ENCODE measurements around the gene RNF133.

RNF133 gene

GRCh38 chr7:122699017-122699416 is at the start of gene RNF133:
TSS of gene RNF133 (minus strand) at chr7:122699117. CDS start at chr7:122698918, 199 bp downstream.
- Histone ChIP-seq H3K27ac (ENCODE audit: low read depth, low read length) (no peak within 1 kb of the TSS), H3K27me3 (ENCODE audit: low read length) (no peaks in the 10 kb centered on the region), H3F3A (ENCODE audit: insufficient read depth) (no peaks in the 10 kb centered on the region), H3K4me2 (ENCODE audit: low read depth, low read length, poor library complexity, severe bottlenecking) (no peak within 1 kb of the TSS), H3K9me3 (ENCODE audit: insufficient read depth, low read length) (no peaks in the 10 kb centered on the region), H3K36me3 (ENCODE audit: low read length) (no peaks in the 10 kb centered on the region), H3K4me3 (ENCODE audit: insufficient read depth, low read length, poor library complexity, severe bottlenecking) (no peak within 1 kb of the TSS), H2AFZ (ENCODE audit: low read depth, low read length, severe bottlenecking) (no peak within 1 kb of the TSS), H3K9me2 (replicated peaks; ENCODE audit: insufficient read depth, low read length) (no peaks in the 10 kb centered on the region), H3K79me2 (ENCODE audit: insufficient read depth, low read length) (no peaks in the 10 kb centered on the region), H4K20me1 (ENCODE audit: low read depth, low read length) (no peaks in the 10 kb centered on the region), H3K9ac (ENCODE audit: low read length) (no peak within 1 kb of the TSS)
- TF ChIP-seq CTCF (IDR thresholded peaks at IDR 0.05; ENCODE audit: insufficient read depth, low read length, poor library complexity, severe bottlenecking): no peak
- no peak for TF ChIP-seq EZH2phosphoT487 (conservative IDR thresholded peaks at IDR 0.05; ENCODE audit: low read length)

GRCh38 chr7:122748195-122748594 is 49.3 kb upstream of the RNF133 start:
- no peaks in the 10 kb centered on the region for H4K20me1 ChIP-seq (ENCODE audit: low read depth, low read length)
- H3K9me2 ChIP-seq (replicated peaks; ENCODE audit: insufficient read depth, low read length): no peaks in the 10 kb centered on the region; the same call in 1 of the 2 replicates
- no peak overlapping the region for H3K4me2 ChIP-seq (ENCODE audit: low read depth, low read length, poor library complexity, severe bottlenecking)
- H3K9me3 ChIP-seq (ENCODE audit: insufficient read depth, low read length): no peaks in the 10 kb centered on the region
- no peaks in the 10 kb centered on the region for H3K27me3 ChIP-seq (ENCODE audit: low read length)
- TF ChIP-seq EZH2phosphoT487 (conservative IDR thresholded peaks at IDR 0.05; ENCODE audit: low read length) (no peak), CTCF (IDR thresholded peaks at IDR 0.05; ENCODE audit: insufficient read depth, low read length, poor library complexity, severe bottlenecking) (no peak)
- no peak overlapping the region for H3K4me3 ChIP-seq (ENCODE audit: insufficient read depth, low read length, poor library complexity, severe bottlenecking)
- H3K9ac ChIP-seq (ENCODE audit: low read length): no peak overlapping the region
- H2AFZ ChIP-seq (ENCODE audit: low read depth, low read length, severe bottlenecking): no peak overlapping the region
- H3K27ac ChIP-seq (ENCODE audit: low read depth, low read length): no peak overlapping the region
- no peaks in the 10 kb centered on the region for H3F3A ChIP-seq (ENCODE audit: insufficient read depth)
- H3K36me3 ChIP-seq (ENCODE audit: low read length): no peaks in the 10 kb centered on the region
- H3K79me2 ChIP-seq (ENCODE audit: insufficient read depth, low read length): no peaks in the 10 kb centered on the region

- Histone ChIP-seq H3K79me2 (ENCODE audit: insufficient read depth, low read length) (no peaks in the 10 kb centered on the region), H3K27me3 (ENCODE audit: low read length) (no peaks in the 10 kb centered on the region), H3K9me2 (replicated peaks; ENCODE audit: insufficient read depth, low read length) (no peaks in the 10 kb centered on the region; the same call in 1 of the 2 replicates), H2AFZ (ENCODE audit: low read depth, low read length, severe bottlenecking) (no peak overlapping the region), H3K4me3 (ENCODE audit: insufficient read depth, low read length, poor library complexity, severe bottlenecking) (no peak overlapping the region), H3K36me3 (ENCODE audit: low read length) (no peaks in the 10 kb centered on the region), H3K4me2 (ENCODE audit: low read depth, low read length, poor library complexity, severe bottlenecking) (no peak overlapping the region), H4K20me1 (ENCODE audit: low read depth, low read length) (no peaks in the 10 kb centered on the region), H3K27ac (ENCODE audit: low read depth, low read length) (no peak overlapping the region), H3F3A (ENCODE audit: insufficient read depth) (no peaks in the 10 kb centered on the region), H3K9ac (ENCODE audit: low read length) (no peak overlapping the region), H3K9me3 (ENCODE audit: insufficient read depth, low read length) (no peaks in the 10 kb centered on the region)
- TF ChIP-seq EZH2phosphoT487 (conservative IDR thresholded peaks at IDR 0.05; ENCODE audit: low read length) (no peak), CTCF (IDR thresholded peaks at IDR 0.05; ENCODE audit: insufficient read depth, low read length, poor library complexity, severe bottlenecking) (no peak)
These were observed 48.0 kb upstream of the RNF133 start for GRCh38 chr7:122746948-122747347.
